GM21360 (cell line): ENCODE measurements around the gene RAB8B.
"Not testable (repeated sequence)": the region's sequence is repeated elsewhere in the genome, so short reads cannot be mapped to it uniquely, and the experiment has no call there.

Experiments
- ATAC-seq: cut with Tn5 transposase; IDR thresholded peaks from one replicate; pipeline ENCODE4 v1.9.1; 2021; ENCODE audit warnings: mild to moderate bottlenecking, moderate library complexity; ENCODE audit not compliant: unreplicated experiment

Gene RAB8B

GRCh38 chr15:63233667-63234423 lies 44.4 kb downstream of the RAB8B start:
- no peak for ATAC-seq

DNA sequence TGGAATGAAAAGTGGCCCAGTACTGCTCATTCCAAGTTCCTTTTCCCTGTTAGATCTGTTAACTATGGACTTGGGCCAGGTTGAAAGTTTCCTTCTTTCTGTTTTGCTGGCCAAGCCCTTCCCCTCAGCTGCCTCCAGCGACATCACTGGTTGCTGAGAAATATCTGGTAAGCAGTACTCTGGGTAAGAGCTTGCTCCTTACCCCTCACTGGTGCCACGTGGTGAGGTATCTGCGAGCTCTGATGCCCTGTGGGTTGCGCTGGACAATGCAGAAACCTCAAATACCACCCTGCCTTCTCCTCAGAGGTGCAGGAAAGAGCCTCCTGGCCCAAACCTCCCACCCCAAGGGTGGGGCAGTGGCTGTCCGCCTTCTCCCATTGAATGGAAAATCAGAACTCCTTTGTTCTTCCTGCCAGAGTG lies 45.1 kb downstream of the RAB8B start:
- no peak for ATAC-seq

DNA sequence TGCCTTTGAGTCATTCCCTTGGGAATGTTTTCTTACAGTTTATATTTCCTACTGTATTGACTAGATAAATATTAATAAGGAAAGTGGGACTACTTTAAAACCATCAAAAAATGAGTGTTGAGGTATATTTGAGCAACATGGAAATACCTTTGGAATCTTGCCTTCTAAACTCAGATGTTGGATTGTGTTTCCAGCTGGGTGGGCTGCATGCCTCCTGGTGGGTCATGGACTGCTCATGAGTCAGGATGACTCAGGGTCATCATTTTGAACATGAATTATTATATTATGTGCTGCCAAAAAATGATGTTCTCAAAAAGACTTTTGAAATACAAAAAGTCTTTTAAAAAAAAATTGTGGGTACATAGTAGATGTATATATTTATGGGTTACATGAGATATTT lies 46.9 kb downstream of the RAB8B start:
- no peak for ATAC-seq

DNA sequence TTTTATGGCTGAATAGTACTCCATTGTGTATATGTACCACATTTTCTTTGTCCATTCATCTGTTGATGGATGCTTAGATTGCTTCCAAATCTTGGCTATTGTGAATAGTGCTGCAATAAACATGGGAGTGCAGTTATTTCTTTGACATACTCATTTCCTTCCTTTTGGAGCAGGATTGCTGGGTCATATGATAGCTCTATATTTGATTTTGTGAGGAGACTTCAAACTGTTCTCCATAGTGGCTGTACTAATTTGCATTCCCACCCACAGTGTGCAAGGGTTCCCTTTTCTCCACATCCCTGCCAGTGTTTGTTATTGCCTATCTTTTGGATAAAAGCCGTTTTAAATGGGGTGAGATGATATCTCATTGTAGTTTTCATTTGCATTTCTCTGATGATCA lies 47.7 kb downstream of the RAB8B start:
- ATAC-seq = not testable (repeated sequence)

DNA sequence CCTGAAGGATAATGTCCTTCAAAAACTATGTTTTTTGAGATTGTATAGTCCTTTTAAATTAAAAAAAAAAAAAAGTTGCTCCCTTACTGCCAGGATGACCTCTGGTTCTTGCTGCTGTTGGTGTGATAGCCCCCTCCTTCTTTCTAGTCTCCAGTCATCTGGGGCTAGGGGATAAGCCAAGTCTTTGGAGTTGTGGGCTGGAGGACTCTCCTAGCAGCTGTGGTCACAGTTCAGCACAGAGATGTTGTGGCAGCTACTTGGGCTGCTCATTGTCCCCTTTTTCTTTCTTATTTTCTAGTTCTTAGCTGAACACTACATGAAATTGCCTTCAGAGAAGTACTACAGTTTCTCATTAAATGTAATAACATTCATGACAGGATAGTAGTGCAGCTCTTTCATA lies 48.8 kb downstream of the RAB8B start:
- ATAC-seq = no peak

DNA sequence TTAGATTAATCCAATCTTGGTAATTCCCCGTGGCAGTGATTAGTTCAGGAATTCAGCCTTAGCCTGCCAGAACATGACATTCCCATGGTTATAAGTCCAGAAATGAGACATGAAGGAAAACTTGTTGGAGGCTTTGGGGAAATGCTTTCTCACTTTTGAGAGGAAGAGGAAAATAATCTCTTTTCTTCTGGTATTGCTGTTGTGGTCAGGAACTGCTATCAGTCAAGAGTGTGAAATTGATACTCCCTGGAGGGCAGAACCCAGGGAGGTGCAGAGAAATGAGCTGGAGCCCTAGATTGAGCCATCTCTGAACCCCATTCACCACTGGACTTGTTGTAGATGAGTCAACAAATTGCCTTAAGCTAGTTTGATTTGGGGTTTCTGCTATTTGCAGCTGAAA lies 49.4 kb downstream of the RAB8B start:
- ATAC-seq = no peak

DNA sequence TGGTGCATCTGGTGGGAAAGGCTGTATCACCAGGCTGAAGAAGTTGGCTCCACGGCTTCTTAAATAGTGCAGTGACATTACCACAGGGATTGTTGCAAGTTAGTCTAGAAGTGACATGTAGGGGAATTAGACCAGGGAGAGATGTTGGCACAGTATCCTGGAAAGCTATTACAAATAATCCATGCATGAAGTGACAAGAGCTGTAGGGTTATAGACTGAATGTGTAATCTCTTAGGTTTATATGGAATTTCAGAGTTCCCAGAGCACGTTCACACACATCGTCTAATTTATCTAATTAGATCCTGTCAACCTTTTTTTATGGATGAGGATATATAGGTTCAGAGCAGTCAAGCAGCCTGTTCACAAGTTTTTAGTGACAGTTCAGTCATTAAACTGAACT lies 50.7 kb downstream of the RAB8B start:
- no peak for ATAC-seq

DNA sequence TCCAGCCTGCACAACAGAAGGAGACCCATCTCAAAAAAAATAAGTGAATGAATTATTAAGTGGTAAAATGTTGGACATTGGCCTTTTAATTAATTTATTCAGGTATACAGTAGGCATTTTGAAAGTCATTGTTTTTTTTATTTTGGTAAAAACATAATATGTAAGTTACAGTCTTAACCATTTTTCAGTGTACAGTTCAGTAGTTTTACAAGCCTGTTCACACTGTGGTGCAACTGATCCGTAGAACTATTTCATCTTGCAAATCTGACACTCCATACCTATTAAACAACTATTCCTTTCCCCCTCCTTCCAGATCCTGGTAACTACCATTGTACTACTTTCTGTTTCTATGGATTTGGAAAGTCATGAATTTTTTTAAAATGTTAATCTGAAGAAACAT lies 51.9 kb downstream of the RAB8B start:
- no peak for ATAC-seq

DNA sequence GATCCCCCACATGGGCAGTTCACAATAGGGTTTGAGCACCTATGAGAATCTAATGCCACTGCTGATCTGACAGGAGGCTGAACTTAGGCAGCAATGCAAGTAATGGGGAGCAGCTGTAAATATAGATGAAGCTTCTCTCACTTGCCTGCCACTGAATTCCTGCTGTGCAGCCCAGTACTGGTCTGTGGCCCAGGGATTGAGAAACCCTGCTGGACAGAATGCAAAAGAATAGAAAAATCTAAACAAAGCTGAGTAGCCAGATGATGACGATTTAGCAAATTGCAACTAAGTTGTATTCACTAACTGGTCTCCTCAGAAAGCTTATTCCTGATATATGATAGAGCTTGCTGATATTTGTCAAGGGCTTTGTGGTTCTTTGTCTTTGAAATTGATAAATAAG lies 53.7 kb downstream of the RAB8B start:
- no peak for ATAC-seq

- ATAC-seq = no peak
Measured at GRCh38 chr15:63243776-63244175, 54.4 kb downstream of the RAB8B start.

GRCh38 chr15:63244399-63244798 lies 55.0 kb downstream of the RAB8B start:
- no peak for ATAC-seq

GRCh38 chr15:63244976-63245645 lies 55.7 kb downstream of the RAB8B start:
- no peak for ATAC-seq

DNA sequence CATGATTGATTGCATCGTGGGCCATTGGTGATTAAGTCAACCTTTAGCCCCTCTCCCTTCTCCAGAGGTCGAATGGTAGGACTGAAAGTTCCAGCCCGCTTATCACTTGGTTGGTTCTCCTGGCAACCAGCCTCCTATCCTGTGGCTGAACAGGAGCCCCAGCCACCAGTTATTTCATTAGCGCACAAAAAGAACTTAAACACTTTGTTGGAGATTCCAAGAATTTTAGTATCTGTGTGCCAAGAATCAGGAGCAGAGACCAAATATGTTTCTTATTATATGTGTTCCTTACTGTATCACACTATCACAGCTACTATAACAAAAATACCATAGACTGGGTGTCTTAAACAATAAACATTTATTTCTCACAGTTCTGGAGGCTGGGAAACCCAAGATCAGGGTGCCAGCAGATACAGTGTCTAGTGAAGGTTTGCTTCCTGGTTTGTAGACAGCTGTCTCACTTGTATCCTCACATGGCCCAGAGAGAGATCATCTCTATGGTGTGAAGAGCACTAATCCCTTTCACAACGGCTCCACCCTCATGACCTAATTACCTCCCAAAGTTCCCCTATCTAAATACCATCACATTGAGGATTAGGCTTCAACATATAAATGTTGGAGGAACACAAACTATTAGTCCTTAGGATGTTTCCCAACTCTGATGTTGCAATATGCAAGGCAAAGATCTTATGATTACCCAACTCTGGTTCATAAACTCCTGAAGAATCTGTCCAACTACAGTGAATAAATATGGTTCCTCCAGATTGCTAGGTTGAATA lies 57.5 kb downstream of the RAB8B start:
- ATAC-seq = no peak

GRCh38 chr15:63250312-63250965 lies 61.0 kb downstream of the RAB8B start:
- no peak for ATAC-seq

GRCh38 chr15:63251701-63252100 lies 62.3 kb downstream of the RAB8B start:
- no peak for ATAC-seq

GRCh38 chr15:63252292-63252691 lies 62.9 kb downstream of the RAB8B start:
- no peak for ATAC-seq

DNA sequence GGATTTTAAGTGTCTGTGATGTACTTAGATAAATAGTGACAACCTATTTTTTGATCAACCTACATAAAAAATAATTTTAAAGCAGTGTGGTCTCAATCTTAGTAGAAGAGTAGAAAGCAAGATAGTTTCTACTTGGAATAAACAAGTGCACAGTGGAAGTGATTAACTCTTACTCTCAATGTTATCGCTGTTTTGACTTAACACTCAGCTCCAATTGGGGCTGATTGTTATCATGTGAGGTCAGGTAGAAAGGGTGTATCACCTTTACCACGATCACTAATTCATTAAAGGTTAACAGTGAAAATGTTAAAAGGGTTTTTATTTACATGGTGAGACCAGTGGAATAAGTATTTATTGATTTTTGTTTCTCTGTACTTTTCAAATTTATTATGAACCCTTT lies 65.6 kb downstream of the RAB8B start:
- ATAC-seq = no peak

- no peak for ATAC-seq
Measured at GRCh38 chr15:63255489-63255990, 66.1 kb downstream of the RAB8B start.

- no peak for ATAC-seq
Measured at GRCh38 chr15:63256433-63257274, 67.2 kb downstream of the RAB8B start.

GRCh38 chr15:63258658-63259057 lies 69.3 kb downstream of the RAB8B start:
- no peak for ATAC-seq
